ENCODE data around the gene PTPRT. TPM values are rescaled to one million over a fixed set of nuclear protein-coding genes. Genes with fewer than 3 reads are reported as not detected.
"Not testable (repeated sequence)": the region's sequence is repeated elsewhere in the genome, so short reads cannot be mapped to it uniquely, and the experiment has no call there.

The PTPRT gene
- total and polyA plus RNA-seq, 5 donors = 0.06 to 0.40 (median 0.20) TPM

- DNase-seq; H3K4me3 ChIP-seq (ENCODE audit: low read length); H3K27me3 ChIP-seq (ENCODE audit: control insufficient read depth, insufficient read depth); H3K9me3 ChIP-seq (ENCODE audit: control insufficient read depth, low read length); ATAC-seq; H3K27ac ChIP-seq (ENCODE audit: low read length); intact Hi-C loops (cut with DNase I); H3K4me1 ChIP-seq (ENCODE audit: control insufficient read depth, insufficient read depth, low read length): not testable (repeated sequence)
- WGBS = 51% methylated on average over 2 of the region's 2 CpGs
Measured at GRCh38 chr20:42910808-42911207, 278.9 kb downstream of the PTPRT start.

- no peak overlapping the region for H3K27ac ChIP-seq (ENCODE audit: low read length)
- no peaks in the 10 kb centered on the region for H3K27me3 ChIP-seq (ENCODE audit: control insufficient read depth, insufficient read depth)
- intact Hi-C loops (cut with DNase I) = no loop called here
- ATAC-seq = no peak
- no peaks in the 10 kb centered on the region for H3K9me3 ChIP-seq (ENCODE audit: control insufficient read depth, low read length)
- H3K4me3 ChIP-seq (ENCODE audit: low read length) = no peak overlapping the region
- 93% methylated on average over 3 of the region's 3 CpGs for WGBS
- DNase-seq = no peak
- H3K4me1 ChIP-seq (ENCODE audit: control insufficient read depth, insufficient read depth, low read length) = no peaks in the 10 kb centered on the region
Measured at GRCh38 chr20:42907730-42908129, 282.0 kb downstream of the PTPRT start.

GRCh38 chr20:42906120-42906519 is 283.6 kb downstream of the PTPRT start:
- H3K27me3 ChIP-seq (ENCODE audit: control insufficient read depth, insufficient read depth) = no peaks in the 10 kb centered on the region
- no peak overlapping the region for H3K27ac ChIP-seq (ENCODE audit: low read length)
- no peak for DNase-seq
- H3K4me1 ChIP-seq (ENCODE audit: control insufficient read depth, insufficient read depth, low read length) = no peaks in the 10 kb centered on the region
- no peaks in the 10 kb centered on the region for H3K9me3 ChIP-seq (ENCODE audit: control insufficient read depth, low read length)
- 55% methylated on average over 10 of the region's 10 CpGs for WGBS
- no peak overlapping the region for H3K4me3 ChIP-seq (ENCODE audit: low read length)
- ATAC-seq = no peak
- intact Hi-C loops (cut with DNase I) = no loop called here

- Histone ChIP-seq H3K4me1 (ENCODE audit: control insufficient read depth, insufficient read depth, low read length) (no peaks in the 10 kb centered on the region), H3K4me3 (ENCODE audit: low read length) (no peak overlapping the region), H3K27ac (ENCODE audit: low read length) (no peak overlapping the region), H3K9me3 (ENCODE audit: control insufficient read depth, low read length) (no peaks in the 10 kb centered on the region), H3K27me3 (ENCODE audit: control insufficient read depth, insufficient read depth) (no peaks in the 10 kb centered on the region)
- intact Hi-C loops (cut with DNase I) = no loop called here
- no peak for DNase-seq
- no peak for ATAC-seq
- 88% methylated on average over 3 of the region's 3 CpGs for WGBS
Measured at GRCh38 chr20:42902509-42902908, 287.2 kb downstream of the PTPRT start.

GRCh38 chr20:42901689-42902440 is 287.8 kb downstream of the PTPRT start:
- DNase-seq (peak in 2 of 3 donors; percentile 19 to 69), ATAC-seq (peak; percentile 45 to 62)
- WGBS = 29% methylated on average over 2 of the region's 2 CpGs

GRCh38 chr20:42900764-42901163 is 288.9 kb downstream of the PTPRT start:
- intact Hi-C loops (cut with DNase I); H3K4me3 ChIP-seq (ENCODE audit: low read length); ATAC-seq; H3K27ac ChIP-seq (ENCODE audit: low read length); H3K27me3 ChIP-seq (ENCODE audit: control insufficient read depth, insufficient read depth); DNase-seq; H3K4me1 ChIP-seq (ENCODE audit: control insufficient read depth, insufficient read depth, low read length); H3K9me3 ChIP-seq (ENCODE audit: control insufficient read depth, low read length): not testable (repeated sequence)
- 32% methylated on average over 5 of the region's 5 CpGs for WGBS

More at GRCh38 chr20:42901689-42902440, 287.8 kb downstream of the PTPRT start:
- intact Hi-C loops (cut with DNase I) = no loop called here
- Histone ChIP-seq H3K27me3 (ENCODE audit: control insufficient read depth, insufficient read depth) (no peaks in the 10 kb centered on the region), H3K4me1 (ENCODE audit: control insufficient read depth, insufficient read depth, low read length) (no peaks in the 10 kb centered on the region), H3K9me3 (ENCODE audit: control insufficient read depth, low read length) (no peaks in the 10 kb centered on the region), H3K4me3 (ENCODE audit: low read length) (no peak overlapping the region), H3K27ac (ENCODE audit: low read length) (no peak overlapping the region)

GRCh38 chr20:42895020-42895419 is 294.7 kb downstream of the PTPRT start:
- no peaks in the 10 kb centered on the region for H3K4me1 ChIP-seq (ENCODE audit: control insufficient read depth, insufficient read depth, low read length)
- WGBS = 67% methylated on average over 1 of the region's 1 CpG
- H3K4me3 ChIP-seq (ENCODE audit: low read length) = no peak overlapping the region
- H3K27me3 ChIP-seq (ENCODE audit: control insufficient read depth, insufficient read depth) = no peaks in the 10 kb centered on the region
- no peaks in the 10 kb centered on the region for H3K9me3 ChIP-seq (ENCODE audit: control insufficient read depth, low read length)
- intact Hi-C loops (cut with DNase I) = no loop called here
- ATAC-seq (no peak), DNase-seq (no peak)
- H3K27ac ChIP-seq (ENCODE audit: low read length) = no peak overlapping the region

- no peak overlapping the region for H3K4me3 ChIP-seq (ENCODE audit: low read length)
- 67% methylated on average over 3 of the region's 3 CpGs for WGBS
- H3K9me3 ChIP-seq (ENCODE audit: control insufficient read depth, low read length) = no peaks in the 10 kb centered on the region
Measured at GRCh38 chr20:42894483-42894882, 295.2 kb downstream of the PTPRT start.

GRCh38 chr20:42889517-42889916 is 300.2 kb downstream of the PTPRT start:
- Histone ChIP-seq H3K4me3 (ENCODE audit: low read length) (no peak overlapping the region), H3K27me3 (ENCODE audit: control insufficient read depth, insufficient read depth) (no peaks in the 10 kb centered on the region), H3K4me1 (ENCODE audit: control insufficient read depth, insufficient read depth, low read length) (no peaks in the 10 kb centered on the region), H3K9me3 (ENCODE audit: control insufficient read depth, low read length) (no peaks in the 10 kb centered on the region), H3K27ac (ENCODE audit: low read length) (no peak overlapping the region)
- 80% methylated on average over 3 of the region's 3 CpGs for WGBS
- DNase-seq (no peak), ATAC-seq (no peak)
- intact Hi-C loops (cut with DNase I) = no loop called here

More at GRCh38 chr20:42894483-42894882, 295.2 kb downstream of the PTPRT start:
- Histone ChIP-seq H3K27ac (ENCODE audit: low read length) (no peak overlapping the region), H3K4me1 (ENCODE audit: control insufficient read depth, insufficient read depth, low read length) (no peaks in the 10 kb centered on the region), H3K27me3 (ENCODE audit: control insufficient read depth, insufficient read depth) (no peaks in the 10 kb centered on the region)
- no peak for ATAC-seq
- intact Hi-C loops (cut with DNase I) = no loop called here
- DNase-seq = no peak

- DNase-seq (no peak), ATAC-seq (no peak)
- Histone ChIP-seq H3K27me3 (ENCODE audit: control insufficient read depth, insufficient read depth) (no peaks in the 10 kb centered on the region), H3K27ac (ENCODE audit: low read length) (no peak overlapping the region), H3K4me1 (ENCODE audit: control insufficient read depth, insufficient read depth, low read length) (no peaks in the 10 kb centered on the region), H3K4me3 (ENCODE audit: low read length) (no peak overlapping the region), H3K9me3 (ENCODE audit: control insufficient read depth, low read length) (no peaks in the 10 kb centered on the region)
- WGBS = 81% methylated on average over 3 of the region's 3 CpGs
- intact Hi-C loops (cut with DNase I) = no loop called here
Measured at GRCh38 chr20:42887281-42887680, 302.4 kb downstream of the PTPRT start.

GRCh38 chr20:42886801-42887200 is 302.9 kb downstream of the PTPRT start:
- WGBS = 59% methylated on average over 2 of the region's 2 CpGs
- DNase-seq (no peak), ATAC-seq (no peak)
- Histone ChIP-seq H3K4me3 (ENCODE audit: low read length) (no peak overlapping the region), H3K9me3 (ENCODE audit: control insufficient read depth, low read length) (no peaks in the 10 kb centered on the region), H3K27ac (ENCODE audit: low read length) (no peak overlapping the region), H3K4me1 (ENCODE audit: control insufficient read depth, insufficient read depth, low read length) (no peaks in the 10 kb centered on the region), H3K27me3 (ENCODE audit: control insufficient read depth, insufficient read depth) (no peaks in the 10 kb centered on the region)
- intact Hi-C loops (cut with DNase I) = no loop called here

- Histone ChIP-seq H3K27me3 (ENCODE audit: control insufficient read depth, insufficient read depth) (no peaks in the 10 kb centered on the region), H3K4me3 (ENCODE audit: low read length) (no peak overlapping the region), H3K27ac (ENCODE audit: low read length) (no peak overlapping the region), H3K4me1 (ENCODE audit: control insufficient read depth, insufficient read depth, low read length) (no peaks in the 10 kb centered on the region), H3K9me3 (ENCODE audit: control insufficient read depth, low read length) (no peaks in the 10 kb centered on the region)
- intact Hi-C loops (cut with DNase I) = no loop called here
- no peak for DNase-seq
- WGBS = 83% methylated on average over 6 of the region's 6 CpGs
- ATAC-seq = no peak
Measured at GRCh38 chr20:42886046-42886445, 303.7 kb downstream of the PTPRT start.
